Transverse colon (tissue), 4 donors: Measurements from ENCODE around the gene MAP3K14.

Source experiments
- CTCF ChIP-seq, 5 experiments: fragments of 200-600 bp in 3 of 5; fragments of 450-650 bp in 2 of 5; sonication (generic) in 3 of 5; IDR thresholded peaks; 1 replicate in 2 of 5; 2 replicates in 3 of 5; pipeline ENCODE4 v1.5.1; 2016 to 2017; ENCODE audit warnings: antibody characterized with exemption in 5 of 5, inconsistent platforms in 3 of 5, mild to moderate bottlenecking in 2 of 5, moderate library complexity in 1 of 5
- EP300 ChIP-seq: sonication (generic); formaldehyde crosslinking; IDR thresholded peaks from one replicate; pipeline ENCODE4 v1.6.1; 2017; ENCODE audit warnings: antibody characterized with exemption, low read depth
- POLR2A ChIP-seq: fragments of 450-650 bp; IDR thresholded peaks from one replicate; pipeline ENCODE4 v1.6.1; 2016; ENCODE audit warnings: antibody characterized with exemption, mild to moderate bottlenecking, moderate library complexity
- POLR2AphosphoS5 ChIP-seq, 3 donors: sonication (generic); formaldehyde crosslinking; IDR thresholded peaks; one replicate each; pipeline ENCODE4 v1.6.1; 2016; ENCODE audit warnings: antibody characterized with exemption in 3 of 3

GRCh38 chr17:45296833-45297124 lies 20.0 kb downstream of the MAP3K14 start:
- TF ChIP-seq CTCF (IDR thresholded peaks at IDR 0.05) (no peak), POLR2A (no peak), POLR2AphosphoS5 (IDR thresholded peaks at IDR 0.05) (peak in 2 of 3 donors; percentile 51 to 57), EP300 (no peak)
